Measurements from ENCODE around the gene LRRC14B.
"Not testable (repeated sequence)": the region's sequence is repeated elsewhere in the genome, so short reads cannot be mapped to it uniquely, and the experiment has no call there.

Gene LRRC14B

DNA sequence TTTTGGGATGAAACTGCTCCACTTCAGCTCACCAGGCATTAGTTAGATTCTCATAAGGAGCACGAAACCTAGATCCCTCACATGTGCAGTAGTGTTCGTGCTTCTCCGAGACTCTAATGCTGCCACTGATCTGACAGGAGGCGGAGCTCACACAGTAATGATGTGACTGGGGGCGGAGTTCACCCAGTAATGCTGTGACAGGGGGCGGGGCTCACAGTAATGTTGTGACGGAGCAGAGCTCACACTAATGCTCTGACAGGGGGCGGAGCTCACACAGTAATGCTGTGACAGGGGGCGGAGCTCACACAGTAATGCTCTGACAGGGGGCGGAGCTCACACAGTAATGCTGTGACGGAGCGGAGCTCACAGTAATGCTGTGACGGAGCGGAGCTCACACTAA is 27.1 kb upstream of the LRRC14B start:
- no peak for DNase-seq (ENCODE audit: low read depth)
- TF ChIP-seq, protein P1, sequence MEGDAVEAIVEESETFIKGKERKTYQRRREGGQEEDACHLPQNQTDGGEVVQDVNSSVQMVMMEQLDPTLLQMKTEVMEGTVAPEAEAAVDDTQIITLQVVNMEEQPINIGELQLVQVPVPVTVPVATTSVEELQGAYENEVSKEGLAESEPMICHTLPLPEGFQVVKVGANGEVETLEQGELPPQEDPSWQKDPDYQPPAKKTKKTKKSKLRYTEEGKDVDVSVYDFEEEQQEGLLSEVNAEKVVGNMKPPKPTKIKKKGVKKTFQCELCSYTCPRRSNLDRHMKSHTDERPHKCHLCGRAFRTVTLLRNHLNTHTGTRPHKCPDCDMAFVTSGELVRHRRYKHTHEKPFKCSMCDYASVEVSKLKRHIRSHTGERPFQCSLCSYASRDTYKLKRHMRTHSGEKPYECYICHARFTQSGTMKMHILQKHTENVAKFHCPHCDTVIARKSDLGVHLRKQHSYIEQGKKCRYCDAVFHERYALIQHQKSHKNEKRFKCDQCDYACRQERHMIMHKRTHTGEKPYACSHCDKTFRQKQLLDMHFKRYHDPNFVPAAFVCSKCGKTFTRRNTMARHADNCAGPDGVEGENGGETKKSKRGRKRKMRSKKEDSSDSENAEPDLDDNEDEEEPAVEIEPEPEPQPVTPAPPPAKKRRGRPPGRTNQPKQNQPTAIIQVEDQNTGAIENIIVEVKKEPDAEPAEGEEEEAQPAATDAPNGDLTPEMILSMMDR (IDR thresholded peaks at IDR 0.05; ENCODE audit: low read length, missing control alignments) = no peak
- no peak overlapping the region for H3K4me3 ChIP-seq (replicated peaks; ENCODE audit: low read depth, low read length)

DNA sequence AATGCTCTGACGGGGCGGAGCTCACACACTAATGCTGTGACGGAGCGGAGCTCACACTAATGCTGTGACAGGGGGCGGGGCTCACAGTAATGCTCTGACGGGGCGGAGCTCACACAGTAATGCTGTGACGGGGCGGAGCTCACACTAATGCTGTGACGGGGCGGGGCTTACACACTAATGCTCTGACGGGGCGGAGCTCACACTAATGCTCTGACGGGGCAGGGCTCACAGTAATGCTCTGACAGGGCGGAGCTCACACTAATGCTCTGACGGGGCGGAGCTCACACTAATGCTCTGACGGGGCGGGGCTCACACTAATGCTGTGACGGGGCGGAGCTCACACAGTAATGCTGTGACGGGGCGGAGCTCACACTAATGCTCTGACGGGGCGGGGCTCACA is 26.5 kb upstream of the LRRC14B start:
- not testable (repeated sequence) for DNase-seq (ENCODE audit: low read depth); H3K4me3 ChIP-seq (replicated peaks; ENCODE audit: low read depth, low read length)

DNA sequence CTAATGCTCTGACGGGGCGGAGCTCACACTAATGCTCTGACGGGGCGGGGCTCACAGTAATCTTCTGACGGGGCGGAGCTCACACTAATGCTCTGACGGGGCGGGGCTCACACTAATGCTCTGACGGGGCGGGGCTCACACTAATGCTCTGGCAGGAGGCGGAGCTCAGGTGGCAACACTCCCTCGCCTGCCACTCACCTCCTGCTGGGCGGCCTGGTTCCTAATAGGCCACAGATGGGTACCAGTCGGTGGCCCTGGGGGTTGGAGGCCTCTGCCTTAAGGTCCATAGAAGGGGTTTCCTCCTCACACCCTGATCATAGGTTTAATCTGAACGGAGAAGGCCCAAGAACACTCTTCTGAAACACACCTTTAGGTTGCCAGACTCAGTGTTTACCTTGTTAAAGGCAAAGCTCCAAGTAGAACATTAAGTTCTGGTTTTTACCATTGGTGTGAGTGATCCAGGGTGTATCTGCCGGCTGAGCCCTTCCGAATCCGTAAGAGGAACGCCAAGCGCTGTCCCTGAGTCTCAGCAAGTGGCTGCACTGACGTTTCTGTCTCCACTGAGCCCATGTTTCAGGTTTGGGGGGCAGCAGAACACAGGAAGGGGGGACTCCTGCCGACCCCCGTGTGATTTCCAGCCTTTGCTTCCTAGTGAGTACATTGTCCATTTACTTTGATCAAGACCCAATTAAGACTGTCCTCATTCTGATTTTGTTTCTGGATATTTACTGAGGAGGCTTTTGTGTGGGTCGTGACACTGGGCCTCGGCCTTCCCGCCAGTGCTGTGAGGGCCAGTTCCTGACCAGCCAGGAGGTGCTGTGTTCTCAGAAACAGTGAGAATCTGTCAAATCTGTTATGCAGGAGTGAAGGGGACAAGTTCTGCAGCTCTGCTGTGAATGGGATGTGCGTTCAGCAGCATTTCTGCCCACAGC is 24.6 kb upstream of the LRRC14B start:
- TF ChIP-seq, protein P1 (IDR thresholded peaks at IDR 0.05; ENCODE audit: low read length, missing control alignments) = no peak
- DNase-seq (ENCODE audit: low read depth) = no peak
- H3K4me3 ChIP-seq (replicated peaks; ENCODE audit: low read depth, low read length) = no peak overlapping the region

DNA sequence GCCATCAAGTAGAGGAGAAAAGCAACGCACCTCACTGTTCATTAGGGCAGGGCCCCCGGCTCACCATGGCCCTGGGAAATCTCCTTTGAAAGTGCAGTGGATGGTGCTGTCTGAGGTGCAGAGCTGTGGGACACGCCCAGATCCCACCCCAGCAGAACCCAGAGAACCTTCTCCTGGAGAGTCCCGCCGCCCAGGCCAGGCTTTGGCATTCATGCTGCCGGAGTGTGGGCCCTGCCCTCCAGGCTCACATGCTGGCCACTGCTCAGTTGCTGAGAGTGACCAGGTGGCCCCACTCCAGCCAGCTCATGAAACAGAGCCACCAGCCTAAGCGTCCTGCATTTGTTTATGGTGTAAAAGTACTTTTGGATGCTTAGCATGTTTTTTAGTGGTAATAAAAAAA is 23.8 kb upstream of the LRRC14B start:
- TF ChIP-seq, protein P1 (IDR thresholded peaks at IDR 0.05; ENCODE audit: low read length, missing control alignments) = no peak
- H3K4me3 ChIP-seq (replicated peaks; ENCODE audit: low read depth, low read length) = no peak overlapping the region
- no peak for DNase-seq (ENCODE audit: low read depth)

DNA sequence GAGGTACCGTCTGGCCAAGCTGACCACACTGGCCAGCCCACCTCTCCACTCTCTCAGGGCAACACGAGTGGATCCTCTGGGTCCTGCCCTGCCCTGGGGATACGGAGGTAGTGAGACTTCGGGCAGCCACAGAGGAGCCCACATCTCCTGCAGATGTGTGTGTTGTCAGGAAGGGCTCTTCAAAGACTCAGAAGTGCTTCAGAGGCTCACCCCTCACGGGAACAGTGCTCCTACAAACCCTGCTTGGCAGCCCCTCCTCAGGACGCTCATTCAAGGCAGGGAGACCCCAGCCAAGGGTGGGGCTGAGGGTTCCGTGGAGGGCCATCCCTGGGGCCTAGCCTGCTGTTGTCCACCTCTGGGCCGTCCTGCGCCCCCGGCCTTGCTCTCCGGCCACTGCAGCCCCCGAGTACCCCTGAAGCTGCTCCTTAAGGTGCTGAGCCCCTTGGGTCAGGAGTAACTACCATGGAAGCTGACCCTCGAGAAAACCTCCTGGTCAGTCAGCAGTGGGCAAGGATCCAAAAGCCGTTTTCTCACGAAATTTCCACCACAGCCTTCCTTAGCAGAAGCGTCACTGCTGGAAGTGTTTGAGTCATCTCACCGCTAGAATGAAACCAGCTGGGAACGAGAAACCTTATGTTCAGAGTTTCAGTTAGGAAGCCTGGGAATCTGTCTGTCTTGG is 23.2 kb upstream of the LRRC14B start:
- no peak overlapping the region for H3K4me3 ChIP-seq (replicated peaks; ENCODE audit: low read depth, low read length)
- TF ChIP-seq, protein P1 (IDR thresholded peaks at IDR 0.05; ENCODE audit: low read length, missing control alignments) = no peak
- peak; percentile 95 for DNase-seq (ENCODE audit: low read depth)

DNA sequence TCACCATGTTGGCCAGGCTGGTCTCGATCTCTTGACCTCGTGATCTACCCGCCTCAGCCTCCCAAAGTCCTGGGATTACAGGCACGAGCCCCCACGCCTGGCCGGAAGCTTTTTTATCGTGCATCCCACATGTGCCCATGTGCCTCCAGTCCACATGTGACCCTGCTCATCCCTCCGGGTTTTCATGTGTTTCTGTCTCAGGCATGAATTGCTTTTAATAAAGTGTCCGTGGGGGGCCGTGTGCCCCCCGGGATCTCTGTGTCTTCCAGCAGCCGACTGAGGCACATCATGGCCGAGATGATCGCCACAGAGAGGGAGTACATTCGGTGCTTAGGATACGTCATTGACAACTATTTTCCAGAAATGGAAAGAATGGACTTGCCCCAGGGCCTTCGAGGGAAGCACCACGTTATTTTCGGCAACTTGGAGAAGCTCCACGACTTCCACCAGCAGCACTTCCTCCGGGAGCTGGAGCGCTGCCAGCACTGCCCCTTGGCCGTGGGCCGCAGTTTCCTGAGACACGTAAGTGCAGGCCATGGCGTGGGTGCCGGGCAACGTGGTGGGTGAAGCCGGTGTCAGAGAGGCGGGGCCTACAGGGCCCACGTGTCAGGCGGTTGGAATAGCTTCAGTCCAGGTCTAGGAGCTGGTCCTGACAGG is 22.1 kb upstream of the LRRC14B start:
- peak; percentile 88 for DNase-seq (ENCODE audit: low read depth)
- TF ChIP-seq, protein P1 (IDR thresholded peaks at IDR 0.05; ENCODE audit: low read length, missing control alignments) = no peak
- no peak overlapping the region for H3K4me3 ChIP-seq (replicated peaks; ENCODE audit: low read depth, low read length)

DNA sequence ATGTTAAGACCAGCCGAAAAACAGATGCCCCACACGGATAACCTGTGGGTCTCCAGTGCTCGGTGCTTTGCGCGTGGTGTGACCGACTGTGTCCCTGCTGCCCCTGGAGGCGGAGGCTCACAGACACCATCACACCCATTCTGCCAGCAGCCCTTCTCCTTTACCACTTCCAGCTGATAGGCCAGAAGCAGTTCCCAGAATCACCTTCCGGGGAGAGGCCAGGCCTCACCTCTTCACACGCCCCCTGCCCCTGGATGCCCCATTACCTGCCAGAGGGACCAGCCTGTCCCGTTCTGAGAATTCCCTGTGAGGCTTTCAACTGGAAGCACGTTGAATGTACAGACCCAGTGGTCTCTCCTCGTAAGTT is 21.6 kb upstream of the LRRC14B start:
- no peak for DNase-seq (ENCODE audit: low read depth)
- H3K4me3 ChIP-seq (replicated peaks; ENCODE audit: low read depth, low read length) = no peak overlapping the region
- TF ChIP-seq, protein P1 (IDR thresholded peaks at IDR 0.05; ENCODE audit: low read length, missing control alignments) = no peak
